Measurements from ENCODE around the gene S100A14. TPM values are rescaled to one million over a fixed set of nuclear protein-coding genes. Genes with fewer than 3 reads are reported as not detected.

Gene S100A14
- total RNA-seq, 1 experiment from 2014 or later = 252 TPM

- TF ChIP-seq REST (IDR thresholded peaks at IDR 0.05; ENCODE audit: low read depth) = no peak
- TF ChIP-seq EZH2phosphoT487 (IDR thresholded peaks at IDR 0.05; ENCODE audit: borderline replicate concordance) = no peak
- TF ChIP-seq POLR2AphosphoS5 (IDR thresholded peaks at IDR 0.05; ENCODE audit: low read depth, low read length) = no peak
- TF ChIP-seq ZBTB33 (IDR thresholded peaks at IDR 0.05; ENCODE audit: extremely low read depth, insufficient replicate concordance, low read length) = no peak
- no peak for TF ChIP-seq ELF1 (IDR thresholded peaks at IDR 0.05; ENCODE audit: borderline replicate concordance, low read depth)
Measured at GRCh38 chr1:153643816-153644215, 27.7 kb upstream of the S100A14 start (continued).

- Histone ChIP-seq H3K27ac (ENCODE audit: low read depth, low read length) (no peak overlapping the region), H3K27me3 (ENCODE audit: insufficient read depth, low read length) (no peaks in the 10 kb centered on the region), H2AFZ (ENCODE audit: low read depth, low read length, poor library complexity, severe bottlenecking) (no peak overlapping the region), H3K4me1 (ENCODE audit: control insufficient read depth in 1 of 2, insufficient read depth in 2 of 2, low read length in 2 of 2) (peaks cover 0 to 4% of the 10 kb centered on the region in 2 experiments; a peak in 1 of 4 replicates), H3K9me2 (ENCODE audit: insufficient read depth) (no peaks in the 10 kb centered on the region), H3K9me3 (ENCODE audit: control insufficient read depth in 1 of 2, insufficient read depth in 1 of 2, low read depth in 1 of 2, low read length in 2 of 2) (no peaks in the 10 kb centered on the region), H3K4me3 (replicated peaks in 1 of 2; ENCODE audit: low read depth in 1 of 2, low read length in 2 of 2) (no peak overlapping the region), H4K20me1 (ENCODE audit: insufficient read depth) (peaks cover 6% of the 10 kb centered on the region; the same call in 1 of the 2 replicates), H3K36me3 (ENCODE audit: control insufficient read depth in 1 of 2, insufficient read depth in 2 of 2, low read length in 2 of 2) (peaks cover 70 to 79% of the 10 kb centered on the region in 2 experiments), H3K4me2 (ENCODE audit: low read length) (no peak overlapping the region), H3K9ac (ENCODE audit: low read length) (no peak overlapping the region), H3K79me2 (ENCODE audit: insufficient read depth, low read length) (peaks cover 70% of the 10 kb centered on the region)
- ChIA-PET POLR2A (interaction anchor here (2.9 to 3.0 kb wide), 2 partner anchors 9 to 16 kb away, joined by 8 to 27 read pairs; partner anchors contain the start of genes CHTOP and S100A13), RAD21 (ENCODE audit: low non-redundant PET in 1 of 2, low total read pairs in 2 of 2, uncharacterized antibody in 2 of 2, unreplicated experiment in 2 of 2) (no interaction called here), CTCF (interaction anchor here (1.3 kb wide), 1 partner anchor 110 kb away, joined by 4 read pairs; no protein-coding TSS in a partner anchor)
- DNase-seq (ENCODE audit: low read depth, low spot score) (no peak), ATAC-seq (no peak)
- intact Hi-C loops (cut with micrococcal nuclease) = no loop called here
- TF ChIP-seq ATF3 (IDR thresholded peaks at IDR 0.05) = no peak
- TF ChIP-seq JUND (IDR thresholded peaks at IDR 0.05) = no peak
- TF ChIP-seq ZNF274 (IDR thresholded peaks at IDR 0.05; ENCODE audit: low read depth, low read length) = no peak
- no peak for TF ChIP-seq RAD21 (IDR thresholded peaks at IDR 0.05; ENCODE audit: low read depth)
- no peak for TF ChIP-seq REST (IDR thresholded peaks at IDR 0.05; ENCODE audit: low read depth)
- no peak for TF ChIP-seq SRF (IDR thresholded peaks at IDR 0.05; ENCODE audit: low read depth)
- no peak for TF ChIP-seq SP1 (IDR thresholded peaks at IDR 0.05; ENCODE audit: low read depth)
- no peak for TF ChIP-seq CEBPB (IDR thresholded peaks at IDR 0.05; ENCODE audit: low read depth)
- no peak for TF ChIP-seq ELF1 (IDR thresholded peaks at IDR 0.05; ENCODE audit: borderline replicate concordance, low read depth)
- BruUV-seq (replicated peaks) = no TSS peak
Measured at GRCh38 chr1:153643100-153643499, 27.0 kb upstream of the S100A14 start.

Data from HCT116 (cell line).